WERI-Rb-1 (cell line): ENCODE measurements around the gene SMIM43.

Experiments
- DNase-seq: peaks from one replicate; pipeline ENCODE4 v3.0.0-alpha.2; 2020
- H3K27ac ChIP-seq: fragments of 250-450 bp; sonication (Bioruptor Pico); 2 replicates; pipeline ENCODE4 v1.5.1; 2020; ENCODE audit warnings: mild to moderate bottlenecking, moderate library complexity
- H3K27me3 ChIP-seq: fragments of 250-450 bp; sonication (Bioruptor Pico); 2 replicates; pipeline ENCODE4 v1.5.1; 2021; ENCODE audit warnings: mild to moderate bottlenecking, low read depth, moderate library complexity; ENCODE audit not compliant: insufficient read depth, severe bottlenecking
- H3K36me3 ChIP-seq: fragments of 250-450 bp; sonication (Bioruptor Pico); 2 replicates; pipeline ENCODE4 v1.5.1; 2020; ENCODE audit warnings: mild to moderate bottlenecking, moderate library complexity
- H3K4me3 ChIP-seq: 2 replicates; pipeline ENCODE4 v1.5.1; 2011; ENCODE audit warnings: low read depth, mild to moderate bottlenecking, control low read depth, low read length
- H3K9me3 ChIP-seq: fragments of 250-450 bp; sonication (Bioruptor Pico); 2 replicates; pipeline ENCODE4 v1.5.1; 2021; ENCODE audit warnings: mild to moderate bottlenecking, moderate library complexity; ENCODE audit not compliant: severe bottlenecking
- CTCF ChIP-seq: IDR thresholded peaks from 2 replicates; pipeline ENCODE4 v1.5.1; 2011; ENCODE audit warnings: low read depth, mild to moderate bottlenecking, control low read depth, inconsistent platforms, low read length

Gene SMIM43

GRCh38 chr4:121740796-121741409 lies 24.1 kb downstream of the SMIM43 start:
- Histone ChIP-seq H3K9me3 (no peaks in the 10 kb centered on the region), H3K36me3 (no peaks in the 10 kb centered on the region), H3K4me3 (no peak overlapping the region), H3K27me3 (no peaks in the 10 kb centered on the region), H3K27ac (no peak overlapping the region)
- no peak for DNase-seq
- TF ChIP-seq CTCF: no peak

GRCh38 chr4:121739575-121739974 lies 25.4 kb downstream of the SMIM43 start:
- no peak overlapping the region for H3K27ac ChIP-seq
- DNase-seq: no peak
- H3K27me3 ChIP-seq: no peaks in the 10 kb centered on the region
- no peak for TF ChIP-seq CTCF
- H3K9me3 ChIP-seq: no peaks in the 10 kb centered on the region
- H3K36me3 ChIP-seq: no peaks in the 10 kb centered on the region
- no peak overlapping the region for H3K4me3 ChIP-seq

- H3K36me3 ChIP-seq: no peaks in the 10 kb centered on the region
- no peak for TF ChIP-seq CTCF
- no peaks in the 10 kb centered on the region for H3K9me3 ChIP-seq
- H3K27me3 ChIP-seq: no peaks in the 10 kb centered on the region
- no peak overlapping the region for H3K27ac ChIP-seq
- DNase-seq: no peak
- H3K4me3 ChIP-seq: no peak overlapping the region
Measured at GRCh38 chr4:121738780-121739535, 26.0 kb downstream of the SMIM43 start.

GRCh38 chr4:121737846-121738554 lies 27.0 kb downstream of the SMIM43 start:
- no peak for TF ChIP-seq CTCF
- Histone ChIP-seq H3K4me3 (no peak overlapping the region), H3K36me3 (no peaks in the 10 kb centered on the region), H3K27ac (no peak overlapping the region), H3K27me3 (no peaks in the 10 kb centered on the region), H3K9me3 (no peaks in the 10 kb centered on the region)
- DNase-seq: no peak

GRCh38 chr4:121736735-121737351 lies 28.1 kb downstream of the SMIM43 start:
- no peak overlapping the region for H3K4me3 ChIP-seq
- peak; percentile 67 for DNase-seq
- TF ChIP-seq CTCF: peak; percentile 61
- no peaks in the 10 kb centered on the region for H3K27me3 ChIP-seq
- no peaks in the 10 kb centered on the region for H3K36me3 ChIP-seq
- no peaks in the 10 kb centered on the region for H3K9me3 ChIP-seq
- H3K27ac ChIP-seq: no peak overlapping the region
